Heart left ventricle (tissue), 16 donors: Measurements from ENCODE around the gene PCSK5. TPM values are rescaled to one million over a fixed set of nuclear protein-coding genes. Genes with fewer than 3 reads are reported as not detected.

Experiments used
- ATAC-seq, 4 donors: fragments of 200-7000 bp; cut with Tn5 transposase; one replicate each; pipeline ENCODE4 v1.9.1; 2020 to 2022; ENCODE audit warnings: moderate library complexity in 4 of 4, mild to moderate bottlenecking in 3 of 4, moderate number of reproducible peaks in 1 of 4
- DNase-seq, 5 donors: peaks; one replicate each; pipeline ENCODE4 v3.0.0-alpha.2; 2020
- H3K27ac ChIP-seq, 12 donors: fragments of 200-600 bp; sonication (generic) in 4 of 12; one replicate each; pipeline versions ENCODE4 v1.5.0 to v1.8.0; 2016 to 2022; ENCODE audit warnings: mild to moderate bottlenecking in 2 of 12
- H3K27me3 ChIP-seq, 9 donors: fragments of 200-600 bp; sonication (generic) in 2 of 9; one replicate each; pipeline versions ENCODE4 v1.5.1 to v1.8.0; 2016 to 2022; ENCODE audit warnings: mild to moderate bottlenecking in 3 of 9
- H3K36me3 ChIP-seq, 9 donors: fragments of 200-600 bp; sonication (generic) in 2 of 9; one replicate each; pipeline versions ENCODE4 v1.5.0 to v1.8.0; 2018 to 2022; ENCODE audit warnings: mild to moderate bottlenecking in 2 of 9
- H3K4me1 ChIP-seq, 12 donors: fragments of 200-600 bp; sonication (generic) in 4 of 12; one replicate each; pipeline versions ENCODE4 v1.5.0 to v1.8.0; 2016 to 2022; ENCODE audit warnings: mild to moderate bottlenecking in 3 of 12
- H3K4me3 ChIP-seq, 12 donors: fragments of 200-600 bp; sonication (generic) in 4 of 12; one replicate each; pipeline versions ENCODE4 v1.5.0 to v1.8.0; 2017 to 2022; ENCODE audit warnings: mild to moderate bottlenecking in 9 of 12, moderate library complexity in 4 of 12
- H3K9me3 ChIP-seq, 12 donors: fragments of 200-600 bp; sonication (generic) in 4 of 12; one replicate each; pipeline versions ENCODE4 v1.5.0 to v1.8.0; 2016 to 2022; ENCODE audit warnings: mild to moderate bottlenecking in 1 of 12
- CTCF ChIP-seq, 12 donors: fragments of 200-600 bp; sonication (generic) in 4 of 12; IDR thresholded peaks; one replicate each; pipeline versions ENCODE4 v1.5.0 to v1.8.0; 2018 to 2022; ENCODE audit warnings: antibody characterized with exemption in 12 of 12, mild to moderate bottlenecking in 5 of 12
- POLR2A ChIP-seq, 2 donors: fragments of 450-650 bp; IDR thresholded peaks; one replicate each; pipeline ENCODE4 v1.6.1; 2017; ENCODE audit warnings: antibody characterized with exemption in 2 of 2, mild to moderate bottlenecking in 2 of 2, moderate library complexity in 2 of 2
- WGBS, 4 donors: extraction: QIAGEN DNeasy Blood & Tissue Kit in 2 of 4; methylation state at CpG; one replicate each; pipeline versions ENCODE4 v1.1.5 to v1.1.7; 2013 to 2018; 5-methylcytosine and 5-hydroxymethylcytosine counted together
- intact Hi-C, 10 donors: fragments of 100-400 bp; cut with DNase I; formaldehyde crosslinking; loops; one replicate each; pipeline versions ENCODE4 v1.11.1 to v1.14.2; 2022
- polyA plus RNA-seq, 2 donors: library from polyadenylated mRNA; stranded (reverse); fragments of 200-250 nt; gene quantifications; one replicate each; pipeline ENCODE4 v1.2.3, GENCODE V29; 2013
- total RNA-seq, 9 donors: library from RNA; depleted of rRNA in 2 of 9; stranded (reverse); fragments of >200 nt in 2 of 9; fragmentation: NEBNext Ultra II Directional in 3 of 9; extraction: Animal tissue kit (Norgen Biotek cat#: 25700) in 3 of 9; gene quantifications; one replicate each; pipeline versions ENCODE4 v1.1.0 to v1.2.4, GENCODE V29; 2016 to 2023
- donor health status: ischemic (EF 13 %, LVEDD 7.1; RV severe dilation, severe dysfunction).
- donor health status: healthy with polysubstance abuse.
- donor health status: DM: no; HTN: yes; CAD: no.
- donor health status: DM: no; HTN: no; CAD: no.
- donor health status: ischemic (EF 25% LVEDD 6.9; RV normal size, moderate dysfunction).
- donor health status: ischemic (EF 25% LVEDD 5.7; RV mildly dilated, moderate dysfunction).
- donor health status: healthy.
- donor health status: DM: yes; HTN: yes; CAD: no.
- donor health status: ischemic (EF 35%, LVEDD 5.7; RV mildly dilated, moderate dysfunction).
- donor health status: nonischemic (EF 11% LVEDD 7.7; RV severe dilation, severe dysfunction).
- donor health status: DM: yes; HTN: yes; CAD: no.
- donor health status: PGD.
- donor health status: ischemic (EF 29% LVEDD 5.4; RV normal size, mild dysfunction).
- donor health status: nonischemic (EF 23%, LVEDD 6.1; RV moderate dilation, normal function).

PCSK5 gene
- total and polyA plus RNA-seq, 11 donors: 1.3 to 13.6 (median 5.9) TPM

- TF ChIP-seq CTCF (IDR thresholded peaks at IDR 0.05) (no peak), POLR2A (IDR thresholded peaks at IDR 0.05) (no peak)
- ATAC-seq (no peak), DNase-seq (no peak)
- intact Hi-C loops: loop anchor here in 1 of 10 donors (10.0 kb wide), 1 partner anchor 279 kb away; no protein-coding TSS in a partner anchor
- no peaks in the 10 kb centered on the region for H3K9me3 ChIP-seq
- peaks cover 0 to 14% (median 3%) of the 10 kb centered on the region in 12 donors for H3K4me1 ChIP-seq
- no peak overlapping the region for H3K27ac ChIP-seq
- no peak overlapping the region for H3K4me3 ChIP-seq
- H3K36me3 ChIP-seq: no peaks in the 10 kb centered on the region
- WGBS, 4 donors: 83 to 95% (median 93%) methylated on average over 5 of the region's 5 CpGs
- no peaks in the 10 kb centered on the region for H3K27me3 ChIP-seq
These were observed 4.8 kb upstream of the PCSK5 start for GRCh38 chr9:75885652-75886051.

- Histone ChIP-seq H3K27me3 (peaks cover 0 to 10% (median 0%) of the 10 kb centered on the region in 9 donors), H3K4me3 (peak overlapping the region; percentile 67 to 96 (median 84)), H3K4me1 (peaks cover 0 to 26% (median 11%) of the 10 kb centered on the region in 12 donors), H3K36me3 (no peaks in the 10 kb centered on the region), H3K9me3 (no peaks in the 10 kb centered on the region), H3K27ac (peak overlapping the region in 11 of 12 donors; percentile 40 to 89 (median 84))
- intact Hi-C loops: loop anchor here in 1 of 10 donors (10.0 kb wide), 1 partner anchor 275 kb away; no protein-coding TSS in a partner anchor
- peak in 2 of 4 donors; percentile 0 to 2 for ATAC-seq
- TF ChIP-seq CTCF (IDR thresholded peaks at IDR 0.05) (no peak), POLR2A (IDR thresholded peaks at IDR 0.05) (no peak)
- WGBS, 4 donors: 4 to 5% (median 5%) methylated on average over 7 of the region's 7 CpGs
- DNase-seq: no peak
These were observed 896 bp upstream of the PCSK5 start for GRCh38 chr9:75889577-75889976.

- Histone ChIP-seq H3K27me3 (peaks cover 0 to 10% (median 0%) of the 10 kb centered on the region in 9 donors), H3K9me3 (no peaks in the 10 kb centered on the region), H3K4me1 (peaks cover 0 to 26% (median 11%) of the 10 kb centered on the region in 12 donors), H3K4me3 (peak overlapping the region; percentile 67 to 96 (median 84)), H3K27ac (peak overlapping the region; percentile 40 to 89 (median 84)), H3K36me3 (no peaks in the 10 kb centered on the region)
- DNase-seq (peak in 3 of 5 donors; percentile 14 to 49 (median 30)), ATAC-seq (peak; percentile 21 to 55 (median 52))
- WGBS, 4 donors: 0% methylated on average over 24 of the region's 24 CpGs
- TF ChIP-seq CTCF (IDR thresholded peaks at IDR 0.05): no peak
- no peak for TF ChIP-seq POLR2A (IDR thresholded peaks at IDR 0.05)
- intact Hi-C loops: loop anchor here in 3 of 10 donors (10.0 kb wide), 3 partner anchors 275 to 415 kb away; no protein-coding TSS in a partner anchor
These were observed 449 bp upstream of the PCSK5 start for GRCh38 chr9:75889977-75890471.

- peak in 2 of 4 donors; percentile 2 to 22 for ATAC-seq
- H3K9me3 ChIP-seq: no peaks in the 10 kb centered on the region
- peak; percentile 19 to 72 (median 39) for DNase-seq
- H3K27ac ChIP-seq: peak overlapping the region; percentile 56 to 89 (median 84)
- H3K4me3 ChIP-seq: peak overlapping the region; percentile 67 to 96 (median 84)
- intact Hi-C loops: loop anchor here in 2 of 10 donors (10.0 kb wide), 2 partner anchors 403 to 413 kb away; no protein-coding TSS in a partner anchor
- H3K4me1 ChIP-seq: peaks cover 0 to 35% (median 16%) of the 10 kb centered on the region in 12 donors
- 1% methylated on average over 23 to 28 of the region's 28 CpGs for WGBS, 4 donors
- no peak for TF ChIP-seq POLR2A (IDR thresholded peaks at IDR 0.05)
- TF ChIP-seq CTCF (IDR thresholded peaks at IDR 0.05): no peak
- H3K27me3 ChIP-seq: peaks cover 0 to 10% (median 0%) of the 10 kb centered on the region in 9 donors
- H3K36me3 ChIP-seq: no peaks in the 10 kb centered on the region
These were observed 836 bp downstream of the PCSK5 start for GRCh38 chr9:75891277-75891741.
